ENCODE data around the gene ADAM11.
"Not testable (repeated sequence)": the region's sequence is repeated elsewhere in the genome, so short reads cannot be mapped to it uniquely, and the experiment has no call there.

Gene ADAM11

GRCh38 chr17:44794851-44795413 is 36.1 kb downstream of the ADAM11 start:
- no peak for DNase-seq (ENCODE audit: low read depth in 4 of 4, low spot score in 1 of 4)

GRCh38 chr17:44795421-44795820 is 36.6 kb downstream of the ADAM11 start:
- no peak for DNase-seq (ENCODE audit: low read depth in 4 of 4, low spot score in 1 of 4)

GRCh38 chr17:44795928-44796327 is 37.1 kb downstream of the ADAM11 start:
- no peak for DNase-seq (ENCODE audit: low read depth in 4 of 4, low spot score in 1 of 4)

GRCh38 chr17:44796731-44797130 is 37.9 kb downstream of the ADAM11 start:
- DNase-seq (ENCODE audit: low read depth in 4 of 4, low spot score in 1 of 4) = no peak

GRCh38 chr17:44797802-44798201 is 39.0 kb downstream of the ADAM11 start:
- no peak for DNase-seq (ENCODE audit: low read depth in 4 of 4, low spot score in 1 of 4)

GRCh38 chr17:44798356-44798755 is 39.6 kb downstream of the ADAM11 start:
- no peak for DNase-seq (ENCODE audit: low read depth in 4 of 4, low spot score in 1 of 4)

- DNase-seq (ENCODE audit: low read depth in 4 of 4, low spot score in 1 of 4) = no peak
Measured at GRCh38 chr17:44801880-44802279, 43.1 kb downstream of the ADAM11 start.

GRCh38 chr17:44804302-44805089 is 45.7 kb downstream of the ADAM11 start:
- no peak for DNase-seq (ENCODE audit: low read depth in 4 of 4, low spot score in 1 of 4)

GRCh38 chr17:44807093-44807816 is 48.5 kb downstream of the ADAM11 start:
- DNase-seq (ENCODE audit: low read depth in 4 of 4, low spot score in 1 of 4) = no peak

GRCh38 chr17:44807817-44808155 is 49.0 kb downstream of the ADAM11 start:
- DNase-seq (ENCODE audit: low read depth in 4 of 4, low spot score in 1 of 4) = no peak

- DNase-seq (ENCODE audit: low read depth in 4 of 4, low spot score in 1 of 4) = no peak
Measured at GRCh38 chr17:44808156-44808555, 49.4 kb downstream of the ADAM11 start.

- not testable (repeated sequence) for DNase-seq (ENCODE audit: low read depth in 4 of 4, low spot score in 1 of 4)
Measured at GRCh38 chr17:44808656-44809388, 50.0 kb downstream of the ADAM11 start.

GRCh38 chr17:44812263-44812662 is 53.5 kb downstream of the ADAM11 start:
- no peak for DNase-seq (ENCODE audit: low read depth in 4 of 4, low spot score in 1 of 4)

GRCh38 chr17:44818508-44818907 is 59.7 kb downstream of the ADAM11 start:
- not testable (repeated sequence) for DNase-seq (ENCODE audit: low read depth in 4 of 4, low spot score in 1 of 4)

- DNase-seq (ENCODE audit: low read depth in 4 of 4, low spot score in 1 of 4) = no peak
Measured at GRCh38 chr17:44820631-44821212, 61.9 kb downstream of the ADAM11 start.

- DNase-seq (ENCODE audit: low read depth in 4 of 4, low spot score in 1 of 4) = not testable (repeated sequence)
Measured at GRCh38 chr17:44825236-44825635, 66.4 kb downstream of the ADAM11 start.

- DNase-seq (ENCODE audit: low read depth in 4 of 4, low spot score in 1 of 4) = no peak
Measured at GRCh38 chr17:44826123-44826790, 67.5 kb downstream of the ADAM11 start.

- DNase-seq (ENCODE audit: low read depth in 4 of 4, low spot score in 1 of 4) = no peak
Measured at GRCh38 chr17:44827863-44828262, 69.1 kb downstream of the ADAM11 start.

- DNase-seq (ENCODE audit: low read depth in 4 of 4, low spot score in 1 of 4) = peak in 1 of 4 experiments; percentile 7
Measured at GRCh38 chr17:44828919-44829522, 70.2 kb downstream of the ADAM11 start.
